PFSK-1 (cell line): Measurements from ENCODE around the gene RSPH6A.

Experiments used
- FOXP2 ChIP-seq: optimal IDR thresholded peaks from 2 replicates; pipeline ENCODE3; 2011; ENCODE audit warnings: borderline replicate concordance, control low read depth, inconsistent platforms; ENCODE audit not compliant: insufficient read depth; ENCODE audit errors: extremely low read length, extremely low read depth
- POLR2AphosphoS5 ChIP-seq: IDR thresholded peaks from 2 replicates; pipeline ENCODE4 v1.6.1; 2012; ENCODE audit warnings: low read depth, mild to moderate bottlenecking, control low read depth, low read length, moderate library complexity
- SIN3A ChIP-seq: IDR thresholded peaks from 2 replicates; pipeline ENCODE4 v1.6.1; 2012; ENCODE audit warnings: mild to moderate bottlenecking, low read length, moderate library complexity, borderline replicate concordance; ENCODE audit not compliant: insufficient read depth
- TAF1 ChIP-seq: IDR thresholded peaks from 2 replicates; pipeline ENCODE4 v1.6.1; 2012; ENCODE audit warnings: low read length, control low read depth, borderline replicate concordance; ENCODE audit not compliant: insufficient read depth
- TF ChIP-seq, protein P1 (sequence below), 2 experiments: IDR thresholded peaks; 2 replicates each; pipeline versions ENCODE4 v1.6.1 to v1.8.0; 2011 to 2012; ENCODE audit warnings: low read depth in 2 of 2, low read length in 2 of 2, control low read depth in 1 of 2, inconsistent platforms in 1 of 2, mild to moderate bottlenecking in 1 of 2, moderate library complexity in 1 of 2; ENCODE audit not compliant: insufficient read depth in 1 of 2

The RSPH6A gene

DNA sequence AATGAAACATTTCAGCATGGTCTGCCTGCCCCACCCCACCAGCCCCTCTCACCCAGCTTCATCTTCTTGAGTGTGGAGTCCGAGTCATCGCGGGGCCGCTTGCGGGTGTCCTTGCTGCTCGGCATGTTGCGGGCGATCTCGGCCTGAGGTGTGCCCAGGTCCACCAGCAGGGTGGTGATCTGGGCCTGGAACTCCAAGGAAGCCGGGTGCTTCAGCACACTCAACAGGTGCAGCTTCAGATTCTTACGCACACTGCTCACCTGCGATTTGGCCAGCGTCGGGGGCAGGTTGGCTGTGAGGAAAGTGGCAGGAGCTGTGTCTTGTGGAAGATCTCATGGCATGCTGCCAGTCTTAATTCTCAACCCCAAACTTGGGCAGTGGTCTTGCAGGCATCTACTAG lies 27.1 kb upstream of the RSPH6A start:
- no peak for TF ChIP-seq SIN3A

DNA sequence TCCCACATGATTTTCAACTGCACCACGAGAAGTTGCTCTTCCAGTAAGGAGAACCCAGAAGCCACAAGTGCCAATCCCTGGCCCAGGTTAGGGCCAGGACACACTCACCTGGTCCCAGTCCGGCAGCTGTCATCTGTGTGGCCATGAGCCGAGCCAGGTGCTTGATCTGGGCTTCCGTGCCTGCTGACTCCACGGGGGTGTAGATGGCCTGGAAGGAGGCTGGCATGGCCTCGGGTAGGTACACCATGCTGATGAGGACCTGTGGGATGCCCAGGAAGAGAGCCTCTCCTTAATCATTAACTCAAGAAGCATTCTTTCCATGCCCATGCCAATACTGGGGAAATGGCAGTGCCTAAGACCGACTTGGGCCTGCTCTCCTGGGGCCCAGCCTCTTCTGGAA lies 19.9 kb upstream of the RSPH6A start:
- TF ChIP-seq TAF1 (no peak), POLR2AphosphoS5 (no peak), FOXP2 (no peak), SIN3A (no peak)
- TF ChIP-seq, protein P1, sequence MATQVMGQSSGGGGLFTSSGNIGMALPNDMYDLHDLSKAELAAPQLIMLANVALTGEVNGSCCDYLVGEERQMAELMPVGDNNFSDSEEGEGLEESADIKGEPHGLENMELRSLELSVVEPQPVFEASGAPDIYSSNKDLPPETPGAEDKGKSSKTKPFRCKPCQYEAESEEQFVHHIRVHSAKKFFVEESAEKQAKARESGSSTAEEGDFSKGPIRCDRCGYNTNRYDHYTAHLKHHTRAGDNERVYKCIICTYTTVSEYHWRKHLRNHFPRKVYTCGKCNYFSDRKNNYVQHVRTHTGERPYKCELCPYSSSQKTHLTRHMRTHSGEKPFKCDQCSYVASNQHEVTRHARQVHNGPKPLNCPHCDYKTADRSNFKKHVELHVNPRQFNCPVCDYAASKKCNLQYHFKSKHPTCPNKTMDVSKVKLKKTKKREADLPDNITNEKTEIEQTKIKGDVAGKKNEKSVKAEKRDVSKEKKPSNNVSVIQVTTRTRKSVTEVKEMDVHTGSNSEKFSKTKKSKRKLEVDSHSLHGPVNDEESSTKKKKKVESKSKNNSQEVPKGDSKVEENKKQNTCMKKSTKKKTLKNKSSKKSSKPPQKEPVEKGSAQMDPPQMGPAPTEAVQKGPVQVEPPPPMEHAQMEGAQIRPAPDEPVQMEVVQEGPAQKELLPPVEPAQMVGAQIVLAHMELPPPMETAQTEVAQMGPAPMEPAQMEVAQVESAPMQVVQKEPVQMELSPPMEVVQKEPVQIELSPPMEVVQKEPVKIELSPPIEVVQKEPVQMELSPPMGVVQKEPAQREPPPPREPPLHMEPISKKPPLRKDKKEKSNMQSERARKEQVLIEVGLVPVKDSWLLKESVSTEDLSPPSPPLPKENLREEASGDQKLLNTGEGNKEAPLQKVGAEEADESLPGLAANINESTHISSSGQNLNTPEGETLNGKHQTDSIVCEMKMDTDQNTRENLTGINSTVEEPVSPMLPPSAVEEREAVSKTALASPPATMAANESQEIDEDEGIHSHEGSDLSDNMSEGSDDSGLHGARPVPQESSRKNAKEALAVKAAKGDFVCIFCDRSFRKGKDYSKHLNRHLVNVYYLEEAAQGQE (IDR thresholded peaks at IDR 0.05; ENCODE audit: insufficient read depth in 1 of 2, low read depth in 2 of 2, low read length in 2 of 2): no peak

DNA sequence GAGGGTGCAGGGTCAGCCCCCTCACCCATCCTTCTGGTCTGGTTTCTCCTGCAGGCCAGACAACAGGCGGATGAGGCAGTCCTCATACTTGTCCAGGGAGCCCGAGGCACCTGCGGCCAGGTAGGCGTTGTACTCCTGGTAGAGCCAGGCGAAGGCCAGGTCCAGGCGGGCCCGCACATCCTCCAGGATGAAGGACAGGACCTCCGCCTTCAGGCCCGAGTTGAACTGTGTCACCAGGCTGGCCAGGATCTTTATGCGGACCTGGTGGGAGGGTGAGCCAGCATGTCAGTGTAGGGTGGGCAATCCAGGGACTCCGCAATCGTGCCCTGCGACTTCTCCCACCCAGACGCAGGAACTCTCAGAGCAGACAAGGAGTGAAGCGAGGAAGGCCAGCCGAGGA lies 13.8 kb upstream of the RSPH6A start:
- TF ChIP-seq, protein P1 (IDR thresholded peaks at IDR 0.05; ENCODE audit: insufficient read depth in 1 of 2, low read depth in 2 of 2, low read length in 2 of 2): no peak
- no peak for TF ChIP-seq SIN3A

DNA sequence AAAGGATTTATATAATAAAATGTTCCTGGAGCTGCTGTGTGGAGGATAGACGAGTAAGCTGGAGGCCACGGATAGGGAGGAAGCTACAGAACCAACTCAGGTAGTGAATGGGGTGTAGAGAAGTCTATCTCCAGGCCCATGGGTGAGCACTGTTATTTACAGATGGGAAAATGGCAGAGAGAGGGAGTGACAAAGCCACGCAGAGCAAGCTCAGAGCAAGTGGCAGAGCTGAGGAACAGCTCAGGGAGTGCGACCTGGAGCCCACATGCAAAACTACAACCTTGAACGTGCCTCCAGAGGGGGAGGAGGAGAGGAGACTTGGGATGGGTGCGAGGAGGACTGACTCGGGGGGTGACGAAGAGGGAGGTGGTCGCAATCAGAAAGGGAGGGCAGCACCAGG lies 13.4 kb upstream of the RSPH6A start:
- no peak for TF ChIP-seq POLR2AphosphoS5
- TF ChIP-seq, protein P1 (IDR thresholded peaks at IDR 0.05; ENCODE audit: insufficient read depth in 1 of 2, low read depth in 2 of 2, low read length in 2 of 2): no peak
- TF ChIP-seq FOXP2: no peak
- no peak for TF ChIP-seq SIN3A
- no peak for TF ChIP-seq TAF1

DNA sequence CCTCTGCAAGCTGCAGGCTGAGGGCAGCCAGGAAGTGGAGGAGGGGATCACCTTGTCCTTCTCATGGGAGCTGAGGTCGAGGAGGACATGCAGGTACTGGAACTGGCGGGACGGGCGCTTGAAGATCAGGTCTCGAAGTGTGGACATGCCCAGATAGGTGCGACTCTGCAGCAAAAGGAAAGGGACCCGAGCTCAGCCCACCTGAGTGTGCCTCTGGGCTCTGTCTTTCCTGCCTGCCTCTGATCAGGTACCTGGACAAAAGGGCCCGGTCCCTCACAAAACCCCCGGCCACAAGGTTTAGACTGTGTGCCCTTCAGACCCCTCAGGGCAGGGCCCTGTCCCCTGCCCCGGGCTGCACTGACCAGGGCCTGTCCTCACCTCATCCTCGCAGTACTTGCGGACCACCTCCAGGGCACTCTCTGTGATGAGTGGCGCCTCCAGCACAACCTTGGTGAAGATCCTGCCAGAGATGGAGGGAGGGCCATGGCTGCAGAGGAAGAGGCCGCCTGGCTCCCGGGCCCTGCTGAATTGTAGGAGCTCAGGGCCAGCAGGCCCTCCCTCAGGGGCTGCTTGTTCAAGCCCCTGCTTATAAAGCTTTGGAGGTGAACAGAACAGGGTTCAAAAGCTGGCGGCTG lies 12.5 kb upstream of the RSPH6A start:
- TF ChIP-seq TAF1 (no peak), FOXP2 (no peak), SIN3A (no peak), POLR2AphosphoS5 (no peak)
- TF ChIP-seq, protein P1 (IDR thresholded peaks at IDR 0.05; ENCODE audit: insufficient read depth in 1 of 2, low read depth in 2 of 2, low read length in 2 of 2): no peak
